Measurements from ENCODE around the gene KCNG2. TPM values are rescaled to one million over a fixed set of nuclear protein-coding genes. Genes with fewer than 3 reads are reported as not detected.

KCNG2 gene
- not detected in 5 replicates for total RNA-seq (2022; extraction: Qiagen RNA extraction; ENCODE audit: low read depth)

GRCh38 chr18:79797518-79798345 lies at the start of gene KCNG2:
Gene KCNG2 (plus strand): TSS chr18:79797938. CDS start chr18:79863668, 65,730 bp downstream.

Other genes starting within 250 kb of the KCNG2 start
- 14.7 to 18.6 TPM (median 16.1 TPM) in 5 replicates for gene CTDP1, start 118.1 kb upstream of the KCNG2 start, total RNA-seq (2022; extraction: Qiagen RNA extraction; ENCODE audit: low read depth)
- gene SLC66A2, start 153.7 kb downstream of the KCNG2 start, total RNA-seq (2022; extraction: Qiagen RNA extraction; ENCODE audit: low read depth), result 13.9 to 17.5 TPM (median 17.4 TPM) in 5 replicates
- 9.3 to 12.8 TPM (median 11.0 TPM) in 5 replicates for gene HSBP1L1, start 166.7 kb downstream of the KCNG2 start, total RNA-seq (2022; extraction: Qiagen RNA extraction; ENCODE audit: low read depth)
- 91.5 to 148 TPM (median 142 TPM) in 5 replicates for gene TXNL4A, start 190.6 kb downstream of the KCNG2 start, total RNA-seq (2022; extraction: Qiagen RNA extraction; ENCODE audit: low read depth)
- gene RBFA, start 236.5 kb downstream of the KCNG2 start, total RNA-seq (2022; extraction: Qiagen RNA extraction; ENCODE audit: low read depth), result 28.2 to 31.6 TPM (median 30.2 TPM) in 5 replicates